NCI-H2171 treated with DMSO at 0.1 percent for 48 hours (cell line): Measurements from ENCODE around the gene KRR1.
"Not testable (repeated sequence)": the region's sequence is repeated elsewhere in the genome, so short reads cannot be mapped to it uniquely, and the experiment has no call there.

Experiments used
- DNase-seq: peaks from one replicate; lab custom pipeline; 2025; lab: John Stamatoyannopoulos, UW

KRR1 gene

GRCh38 chr12:75476071-75476470 lies 35.3 kb downstream of the KRR1 start:
- DNase-seq, result no peak

DNA sequence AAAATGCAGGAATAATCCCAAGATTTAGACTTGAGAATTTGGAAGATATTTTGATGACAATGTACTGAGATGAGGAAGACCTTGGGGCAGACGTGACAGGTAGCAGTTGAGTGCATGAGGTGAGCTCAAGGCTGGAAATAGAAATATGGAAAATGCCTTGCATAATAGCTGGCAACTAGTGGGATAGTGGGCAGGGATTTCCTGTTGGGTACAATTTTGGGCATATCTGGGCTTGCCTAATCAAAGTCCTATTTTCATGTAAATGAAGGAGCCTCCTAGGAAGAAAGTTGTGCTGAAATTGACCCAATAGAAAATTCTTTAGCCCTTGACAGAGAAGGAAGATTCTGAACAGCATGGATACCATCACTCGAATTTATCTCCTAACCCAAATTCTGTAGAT lies 37.3 kb downstream of the KRR1 start:
- no peak for DNase-seq

GRCh38 chr12:75471902-75472890 lies 39.2 kb downstream of the KRR1 start:
- no peak for DNase-seq

DNA sequence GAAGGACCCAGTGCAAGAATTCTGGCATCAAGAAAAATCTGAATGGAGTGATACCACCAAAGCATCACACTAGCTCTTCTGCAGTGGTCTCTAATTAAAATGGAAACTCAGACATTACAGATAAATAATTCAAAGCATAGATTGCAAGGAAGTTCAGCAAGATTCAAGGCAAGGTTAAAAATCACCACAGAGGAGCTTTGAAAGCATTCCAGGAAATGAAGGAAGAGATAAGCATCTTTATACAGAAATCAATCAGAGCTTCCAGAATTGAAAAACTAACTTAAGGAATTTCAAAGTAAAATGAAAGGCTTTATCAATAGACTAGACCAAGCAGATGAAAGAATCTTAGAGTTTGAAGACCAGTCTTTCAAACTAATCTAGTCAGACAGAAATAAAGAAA lies 51.2 kb downstream of the KRR1 start:
- DNase-seq, result no peak

DNA sequence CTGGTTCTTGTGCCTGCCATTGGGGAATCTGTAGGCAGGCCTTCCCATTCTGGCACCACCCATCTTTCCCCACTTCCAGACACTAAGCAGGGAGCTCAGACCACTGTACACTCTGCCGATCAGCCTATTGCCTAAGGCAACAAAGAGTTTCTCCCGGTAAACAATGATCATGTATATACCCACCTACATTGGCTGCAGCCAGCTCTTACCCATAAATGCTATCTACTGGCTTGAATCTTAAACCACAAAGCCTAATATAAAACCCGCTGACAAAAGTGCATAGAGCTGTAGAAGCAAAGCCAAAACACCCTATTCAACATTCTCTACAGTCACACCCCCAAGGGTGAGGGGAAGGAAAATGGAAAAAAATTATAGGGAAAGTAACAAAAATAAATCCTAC lies 51.7 kb downstream of the KRR1 start:
- DNase-seq, result no peak

- DNase-seq, result not testable (repeated sequence)
Measured at GRCh38 chr12:75457866-75458265, 53.5 kb downstream of the KRR1 start.

- no peak for DNase-seq
Measured at GRCh38 chr12:75457191-75457590, 54.2 kb downstream of the KRR1 start.

DNA sequence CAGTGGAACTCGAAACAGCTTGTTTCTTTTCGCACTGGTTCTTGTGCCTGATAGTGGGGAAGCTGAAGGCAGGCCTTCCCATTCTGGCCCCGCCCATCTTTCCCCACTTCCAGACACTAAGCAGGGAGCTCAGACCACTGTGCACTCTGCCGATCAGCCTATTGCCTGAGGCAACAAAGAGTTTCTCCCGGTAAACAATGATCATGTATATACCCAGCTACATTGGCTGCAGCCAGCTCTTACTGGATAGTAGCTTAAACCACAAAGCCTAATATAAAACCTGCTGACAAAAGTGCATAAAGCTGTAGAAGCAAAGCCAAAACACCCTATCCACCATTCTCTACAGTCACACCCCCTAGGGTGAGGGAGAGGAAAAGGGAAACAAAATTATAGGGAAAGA lies 55.6 kb downstream of the KRR1 start:
- DNase-seq, result no peak

DNA sequence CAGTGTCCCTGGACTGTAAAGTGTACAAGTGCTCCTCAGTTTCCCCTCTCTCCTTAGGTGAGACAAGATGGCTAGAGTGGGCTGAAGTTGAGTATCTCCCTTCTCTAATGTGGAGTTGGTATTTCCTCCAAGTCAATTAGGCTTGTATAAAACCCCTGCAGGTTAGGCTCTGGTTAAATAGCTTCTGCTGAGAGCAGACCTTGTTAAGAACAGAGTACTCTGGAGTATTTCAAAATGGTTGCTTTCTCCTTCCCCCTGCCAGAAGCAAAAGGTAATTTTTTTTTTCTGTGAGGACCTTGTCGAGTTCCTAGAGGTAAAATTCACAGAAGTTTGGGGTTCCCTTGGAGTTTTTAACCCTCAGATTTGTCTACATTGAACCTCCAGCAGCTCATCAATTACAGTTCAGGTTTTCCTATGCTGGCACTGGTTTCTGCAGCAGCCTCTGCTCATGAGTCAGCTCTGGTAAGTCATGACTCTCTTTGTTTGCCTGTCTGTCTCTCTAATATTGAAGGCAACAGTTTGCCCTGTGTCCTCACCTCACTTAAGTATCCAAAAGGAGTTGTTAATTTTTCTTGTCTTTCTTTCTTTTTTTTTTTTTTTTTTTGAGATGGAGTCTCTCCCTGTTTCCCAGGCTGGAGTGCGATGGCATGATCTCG lies 58.6 kb downstream of the KRR1 start:
- DNase-seq, result no peak

GRCh38 chr12:75447691-75448393 lies 63.6 kb downstream of the KRR1 start:
- no peak for DNase-seq

GRCh38 chr12:75446857-75447256 lies 64.6 kb downstream of the KRR1 start:
- no peak for DNase-seq

GRCh38 chr12:75445137-75445507 lies 66.3 kb downstream of the KRR1 start:
- not testable (repeated sequence) for DNase-seq

- DNase-seq, result no peak
Measured at GRCh38 chr12:75444429-75445136, 66.8 kb downstream of the KRR1 start.

DNA sequence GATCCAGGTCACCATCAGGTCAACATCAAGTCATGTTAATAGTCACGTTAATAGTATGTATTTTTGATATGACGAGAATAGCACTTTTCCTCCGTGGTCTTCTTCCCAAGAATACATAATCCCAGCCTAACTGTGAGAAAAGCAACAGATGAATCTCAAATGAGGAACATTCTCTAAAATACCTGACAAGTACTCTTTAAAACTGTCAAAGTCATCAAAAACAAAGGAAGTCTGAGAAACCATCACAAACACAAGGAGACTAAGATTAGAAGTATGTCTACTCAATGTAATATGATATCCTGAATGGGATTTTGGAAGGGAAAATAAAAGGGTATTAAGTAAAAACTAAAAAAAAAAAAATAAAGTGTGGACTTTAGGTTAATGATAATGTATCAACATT lies 67.7 kb downstream of the KRR1 start:
- no peak for DNase-seq

GRCh38 chr12:75442454-75442853 lies 69.0 kb downstream of the KRR1 start:
- DNase-seq, result not testable (repeated sequence)

- not testable (repeated sequence) for DNase-seq
Measured at GRCh38 chr12:75441687-75442449, 69.5 kb downstream of the KRR1 start.
